Right lobe of liver (tissue), 4 donors: ENCODE data around the gene SBF2.

Experiments used
- POLR2A ChIP-seq: fragments of 450-650 bp; IDR thresholded peaks from one replicate; pipeline ENCODE4 v1.6.1; 2017; ENCODE audit warnings: antibody characterized with exemption, mild to moderate bottlenecking
- TF ChIP-seq, protein P1 (sequence below), 4 donors: fragments of 200-600 bp in 3 of 4; fragments of 450-650 bp in 1 of 4; IDR thresholded peaks; one replicate each; pipeline versions ENCODE4 v1.5.1 to v1.8.0; 2016 to 2022; ENCODE audit warnings: antibody characterized with exemption in 4 of 4, mild to moderate bottlenecking in 2 of 4
- donor health status: DM: no; HTN: no; CAD: no.
- donor health status: DM: no; HTN: no; CAD: no.
- donor health status: DM: no; HTN: yes; CAD: no.

DNA sequence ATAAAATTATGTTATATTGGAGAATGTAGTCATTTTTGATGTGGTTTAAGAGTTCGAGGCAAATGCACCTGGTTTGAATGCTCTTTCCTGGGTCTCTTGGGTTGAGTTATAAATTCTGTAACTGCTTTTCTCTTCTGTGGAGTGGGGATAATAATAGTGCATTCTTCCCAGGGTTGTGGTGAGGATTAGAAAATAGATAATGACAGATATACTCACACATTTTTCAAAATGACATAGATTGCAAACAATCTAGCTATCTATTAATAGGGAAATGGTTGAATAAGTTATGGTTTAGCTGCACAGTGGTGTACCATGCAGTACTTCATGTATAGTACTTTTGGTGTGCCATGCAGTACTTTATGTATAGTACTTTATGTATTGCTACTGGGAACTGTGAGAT lies 562.8 kb downstream of the SBF2 start:
- TF ChIP-seq POLR2A, result no peak
- TF ChIP-seq, protein P1, sequence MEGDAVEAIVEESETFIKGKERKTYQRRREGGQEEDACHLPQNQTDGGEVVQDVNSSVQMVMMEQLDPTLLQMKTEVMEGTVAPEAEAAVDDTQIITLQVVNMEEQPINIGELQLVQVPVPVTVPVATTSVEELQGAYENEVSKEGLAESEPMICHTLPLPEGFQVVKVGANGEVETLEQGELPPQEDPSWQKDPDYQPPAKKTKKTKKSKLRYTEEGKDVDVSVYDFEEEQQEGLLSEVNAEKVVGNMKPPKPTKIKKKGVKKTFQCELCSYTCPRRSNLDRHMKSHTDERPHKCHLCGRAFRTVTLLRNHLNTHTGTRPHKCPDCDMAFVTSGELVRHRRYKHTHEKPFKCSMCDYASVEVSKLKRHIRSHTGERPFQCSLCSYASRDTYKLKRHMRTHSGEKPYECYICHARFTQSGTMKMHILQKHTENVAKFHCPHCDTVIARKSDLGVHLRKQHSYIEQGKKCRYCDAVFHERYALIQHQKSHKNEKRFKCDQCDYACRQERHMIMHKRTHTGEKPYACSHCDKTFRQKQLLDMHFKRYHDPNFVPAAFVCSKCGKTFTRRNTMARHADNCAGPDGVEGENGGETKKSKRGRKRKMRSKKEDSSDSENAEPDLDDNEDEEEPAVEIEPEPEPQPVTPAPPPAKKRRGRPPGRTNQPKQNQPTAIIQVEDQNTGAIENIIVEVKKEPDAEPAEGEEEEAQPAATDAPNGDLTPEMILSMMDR (IDR thresholded peaks at IDR 0.05), result no peak
